ENCODE results near the gene SDK1. TPM values are rescaled to one million over a fixed set of nuclear protein-coding genes. Genes with fewer than 3 reads are reported as not detected.

The SDK1 gene
- total RNA-seq, 2 donors from 2014 or later, result 19.8 to 32.4 TPM

GRCh38 chr7:3589752-3590151, 288.7 kb downstream of the SDK1 start:
- no peaks in the 10 kb centered on the region for H3K36me3 ChIP-seq (replicated peaks in 1 of 2; ENCODE audit: insufficient read depth in 1 of 2, low read depth in 2 of 2)
- no peaks in the 10 kb centered on the region for H3K27me3 ChIP-seq
- peaks cover 18% of the 10 kb centered on the region for H3K4me1 ChIP-seq
- H3K4me3 ChIP-seq, result no peak overlapping the region
- no peak overlapping the region for H3K27ac ChIP-seq
- DNase-seq (no peak), ATAC-seq (no peak)
- 74 to 84% methylated on average over 2 of the region's 2 CpGs for WGBS, 2 donors
- intact Hi-C loops (cut with DNase I), result no loop called here
- no peaks in the 10 kb centered on the region for H3K9me3 ChIP-seq
- TF ChIP-seq POLR2A (IDR thresholded peaks at IDR 0.05), result no peak
- TF ChIP-seq CTCF (IDR thresholded peaks at IDR 0.05), result no peak

DNA sequence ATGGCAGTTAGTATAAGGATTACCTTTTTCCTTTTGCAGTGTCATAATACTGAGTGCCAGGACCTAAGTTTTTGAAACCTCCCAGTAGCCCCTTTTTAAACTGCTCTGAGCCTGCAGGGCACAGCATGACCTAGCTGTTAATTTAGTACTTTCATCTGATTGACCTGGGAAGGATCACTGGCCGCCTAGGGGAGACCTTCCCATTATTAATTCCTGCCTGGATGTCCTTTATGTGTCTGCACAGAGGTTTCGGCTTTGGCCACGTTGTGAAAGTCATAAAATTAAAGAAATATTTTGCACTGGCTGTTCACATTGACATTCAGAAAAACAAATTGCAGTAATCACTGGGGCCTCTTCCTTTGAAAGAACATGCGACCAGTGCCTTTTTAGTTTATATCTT, 290.2 kb downstream of the SDK1 start:
- no peak for DNase-seq
- no peak overlapping the region for H3K4me3 ChIP-seq
- 78 to 90% methylated on average over 4 of the region's 4 CpGs for WGBS, 2 donors
- intact Hi-C loops (cut with DNase I), result no loop called here
- no peaks in the 10 kb centered on the region for H3K9me3 ChIP-seq
- H3K27ac ChIP-seq, result no peak overlapping the region
- no peaks in the 10 kb centered on the region for H3K36me3 ChIP-seq (replicated peaks in 1 of 2; ENCODE audit: insufficient read depth in 1 of 2, low read depth in 2 of 2)
- no peak for ATAC-seq
- peaks cover 18% of the 10 kb centered on the region for H3K4me1 ChIP-seq
- no peaks in the 10 kb centered on the region for H3K27me3 ChIP-seq
- no peak for TF ChIP-seq POLR2A (IDR thresholded peaks at IDR 0.05)
- TF ChIP-seq CTCF (IDR thresholded peaks at IDR 0.05), result no peak

DNA sequence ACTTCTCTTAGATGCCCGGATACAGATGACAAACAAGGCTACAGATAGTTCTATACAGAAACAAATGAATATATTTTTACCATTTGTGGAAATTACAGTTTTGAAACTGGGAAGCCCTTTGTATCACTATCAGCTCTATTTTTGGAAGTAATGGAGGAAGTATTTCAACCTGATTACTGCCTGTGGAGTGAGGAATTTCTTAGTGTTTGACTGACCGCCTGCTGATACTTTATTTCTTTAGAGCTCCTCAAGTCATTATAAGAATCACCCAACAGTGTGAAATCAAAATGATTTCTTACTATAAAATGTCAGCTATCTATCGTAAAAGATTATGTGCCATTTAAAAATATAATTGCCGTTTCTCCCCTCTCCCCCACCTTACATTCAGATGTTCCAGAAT, 290.9 kb downstream of the SDK1 start:
- WGBS, 2 donors, result 62 to 66% methylated on average over 4 of the region's 4 CpGs
- Histone ChIP-seq H3K27me3 (no peaks in the 10 kb centered on the region), H3K27ac (no peak overlapping the region), H3K9me3 (no peaks in the 10 kb centered on the region), H3K4me3 (no peak overlapping the region), H3K36me3 (replicated peaks in 1 of 2; ENCODE audit: insufficient read depth in 1 of 2, low read depth in 2 of 2) (no peaks in the 10 kb centered on the region), H3K4me1 (peaks cover 18% of the 10 kb centered on the region)
- no peak for ATAC-seq
- intact Hi-C loops (cut with DNase I), result no loop called here
- TF ChIP-seq POLR2A (IDR thresholded peaks at IDR 0.05) (no peak), CTCF (IDR thresholded peaks at IDR 0.05) (no peak)
- no peak for DNase-seq

GRCh38 chr7:3592401-3593134, 291.5 kb downstream of the SDK1 start:
- ATAC-seq (peak; percentile 67), DNase-seq (peak; percentile 29 to 54 (median 42))
- Histone ChIP-seq H3K27ac (no peak overlapping the region), H3K4me3 (peak overlapping the region in 1 of 2 donors; percentile 4), H3K36me3 (replicated peaks in 1 of 2; ENCODE audit: insufficient read depth in 1 of 2, low read depth in 2 of 2) (no peaks in the 10 kb centered on the region), H3K27me3 (no peaks in the 10 kb centered on the region), H3K9me3 (no peaks in the 10 kb centered on the region), H3K4me1 (peaks cover 18% of the 10 kb centered on the region)
- 22 to 35% methylated on average over 11 of the region's 11 CpGs for WGBS, 2 donors
- TF ChIP-seq CTCF (IDR thresholded peaks at IDR 0.05) (peak in 4 of 7 experiments; percentile 30 to 51 (median 42)), POLR2A (IDR thresholded peaks at IDR 0.05) (no peak)
- intact Hi-C loops (cut with DNase I), result no loop called here

- TF ChIP-seq POLR2A (IDR thresholded peaks at IDR 0.05) (no peak), CTCF (IDR thresholded peaks at IDR 0.05) (no peak)
- Histone ChIP-seq H3K36me3 (replicated peaks in 1 of 2; ENCODE audit: insufficient read depth in 1 of 2, low read depth in 2 of 2) (no peaks in the 10 kb centered on the region), H3K27me3 (no peaks in the 10 kb centered on the region), H3K4me1 (peaks cover 18% of the 10 kb centered on the region), H3K27ac (no peak overlapping the region), H3K4me3 (no peak overlapping the region), H3K9me3 (no peaks in the 10 kb centered on the region)
- intact Hi-C loops (cut with DNase I), result no loop called here
- no peak for DNase-seq
- 95 to 98% methylated on average over 4 of the region's 4 CpGs for WGBS, 2 donors
- ATAC-seq, result no peak
Observed at GRCh38 chr7:3594901-3595300, 293.8 kb downstream of the SDK1 start.

All from body of pancreas (tissue), 4 donors.